Astrocyte of the hippocampus (primary cell): ENCODE results near the gene JMJD1C.

Experiments
- DNase-seq: peaks from one replicate; pipeline ENCODE4 v3.0.0; 2011; ENCODE audit warnings: low read depth, low spot score

Gene JMJD1C

DNA sequence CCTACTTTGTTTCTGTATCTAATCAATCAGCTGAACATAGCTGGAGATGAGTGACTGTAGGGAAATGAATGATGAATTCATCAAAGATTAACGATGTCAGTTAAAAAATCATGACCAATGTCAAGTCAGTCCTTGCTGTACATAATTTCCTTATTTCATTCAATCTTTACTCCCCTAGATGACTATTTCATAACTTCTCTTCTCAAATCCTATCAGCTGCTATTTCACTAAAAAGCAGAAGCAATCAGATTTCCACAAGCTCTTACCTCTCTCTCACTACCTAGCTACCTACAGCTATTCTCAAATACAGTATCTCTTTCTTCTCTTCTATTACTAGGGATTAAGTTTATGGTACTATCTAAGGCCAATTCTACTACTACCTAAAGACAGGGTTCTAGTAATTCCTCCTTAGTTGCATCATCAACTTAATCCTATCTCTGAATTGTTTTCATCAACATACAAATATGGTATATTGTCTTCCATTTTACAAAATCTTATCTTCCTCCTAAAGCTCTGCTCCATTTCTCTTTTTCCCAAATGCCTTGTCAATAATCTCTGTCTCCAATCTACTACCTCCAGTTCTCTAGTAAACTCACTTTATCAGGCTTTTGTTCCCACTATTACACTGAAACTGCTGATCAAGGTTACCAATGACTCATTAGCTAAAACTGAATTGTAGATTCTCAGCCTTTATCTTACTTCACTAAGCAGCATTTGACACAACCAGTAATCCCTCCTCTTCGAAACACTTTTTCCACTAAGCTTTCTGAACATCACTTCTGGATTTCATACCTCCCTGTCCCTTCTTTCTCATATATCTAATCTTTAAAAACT is 28.4 kb downstream of the JMJD1C start:
- DNase-seq: peak; percentile 42

DNA sequence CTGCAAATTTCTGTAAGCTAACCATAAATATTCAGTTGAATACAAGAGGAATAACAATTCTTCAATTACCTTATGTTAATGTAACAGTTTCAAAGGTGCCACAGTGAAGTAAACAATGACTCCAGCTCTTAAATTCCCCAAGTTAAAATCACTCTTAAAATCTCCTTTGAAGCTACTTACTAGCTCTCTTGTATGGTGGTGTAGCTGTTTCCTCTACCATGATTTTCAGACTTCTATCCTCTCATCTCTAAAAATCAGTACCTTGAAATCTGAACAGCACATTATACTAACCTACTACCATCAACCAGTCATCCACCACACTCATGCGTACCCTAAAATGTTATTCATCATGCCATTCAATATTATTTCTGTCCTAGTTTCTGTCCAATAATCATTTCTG is 29.6 kb downstream of the JMJD1C start:
- no peak for DNase-seq

DNA sequence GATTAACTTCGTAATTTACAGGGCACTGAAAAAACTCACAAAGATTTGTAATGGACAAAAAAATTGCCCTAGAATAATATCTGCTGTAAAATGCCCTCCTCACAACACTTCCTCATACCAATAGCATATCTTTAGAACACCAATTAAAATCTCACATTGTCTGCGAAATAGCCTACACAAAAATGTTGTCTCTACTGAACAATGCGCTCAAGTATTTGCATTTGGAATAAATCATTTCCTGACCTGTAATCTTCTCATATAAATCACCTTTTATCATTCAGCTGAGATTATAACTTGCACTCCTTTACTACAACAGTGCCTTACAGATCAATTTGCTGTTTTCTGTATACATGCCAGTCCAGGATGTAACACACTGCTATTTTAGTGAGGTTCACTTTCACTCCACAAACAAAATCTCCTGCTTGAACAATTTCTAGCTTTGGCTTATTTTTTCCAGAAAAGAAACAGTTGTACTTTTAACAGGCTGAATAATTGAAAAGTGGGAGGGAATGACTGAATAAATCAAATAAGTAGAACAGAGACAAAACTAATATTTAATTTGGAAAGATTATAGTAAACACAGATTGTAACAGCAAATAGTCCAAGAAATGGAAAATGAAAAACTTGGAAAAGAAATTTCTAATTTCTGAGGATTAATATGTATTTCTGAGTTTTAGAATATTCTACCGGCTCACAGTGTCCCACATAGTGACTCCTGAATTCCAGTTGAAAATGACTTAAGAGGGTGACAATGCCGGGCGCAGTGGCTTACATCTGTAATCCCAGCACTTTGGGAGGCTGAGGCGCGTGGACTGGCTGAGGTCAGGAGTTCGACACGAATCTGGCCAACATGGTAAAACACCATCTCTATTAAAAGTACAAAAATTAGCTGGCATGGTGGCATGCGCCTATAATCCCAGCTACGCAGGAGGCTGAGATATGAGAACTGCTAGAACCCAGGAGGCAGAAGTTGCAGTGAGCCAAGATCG is 30.6 kb downstream of the JMJD1C start:
- no peak for DNase-seq

DNA sequence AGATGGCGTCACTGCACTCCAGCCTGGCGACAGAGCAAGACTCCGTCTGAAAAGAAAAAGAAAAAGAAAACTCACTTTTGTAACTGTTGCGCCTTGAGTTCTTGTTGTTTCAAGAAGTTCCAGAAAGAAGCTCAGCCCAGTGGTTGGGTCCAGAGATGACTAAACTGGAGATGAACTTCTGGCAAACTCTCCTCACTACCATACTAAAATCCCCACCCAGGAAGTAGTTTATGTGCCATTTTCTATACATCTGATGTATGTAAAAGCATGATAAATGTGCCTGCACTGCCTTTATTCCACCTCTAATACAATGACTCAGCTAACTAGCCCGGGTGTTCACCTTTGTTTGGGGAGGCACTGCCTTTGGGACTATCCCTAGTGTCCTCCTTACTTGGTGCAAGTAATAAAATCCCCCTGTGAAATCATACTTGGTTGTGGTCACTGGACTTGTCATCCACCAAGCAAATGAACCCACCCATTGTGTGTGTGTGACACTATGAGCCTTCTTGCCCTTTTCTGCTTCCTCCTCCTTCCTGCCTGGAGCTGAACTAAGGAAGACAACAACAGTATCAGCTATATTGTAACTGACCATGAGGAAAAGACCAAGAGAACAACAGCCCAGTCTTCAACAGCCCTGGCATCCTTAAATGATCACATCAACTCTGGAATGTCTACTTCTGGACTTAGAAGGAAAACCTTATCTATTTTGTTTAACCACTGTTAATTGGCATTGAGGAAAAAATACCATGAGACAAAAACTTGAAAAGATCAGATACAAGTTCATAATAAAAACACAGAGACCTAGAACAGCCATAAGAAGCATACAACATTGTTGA is 33.6 kb downstream of the JMJD1C start:
- peak; percentile 25 for DNase-seq

DNA sequence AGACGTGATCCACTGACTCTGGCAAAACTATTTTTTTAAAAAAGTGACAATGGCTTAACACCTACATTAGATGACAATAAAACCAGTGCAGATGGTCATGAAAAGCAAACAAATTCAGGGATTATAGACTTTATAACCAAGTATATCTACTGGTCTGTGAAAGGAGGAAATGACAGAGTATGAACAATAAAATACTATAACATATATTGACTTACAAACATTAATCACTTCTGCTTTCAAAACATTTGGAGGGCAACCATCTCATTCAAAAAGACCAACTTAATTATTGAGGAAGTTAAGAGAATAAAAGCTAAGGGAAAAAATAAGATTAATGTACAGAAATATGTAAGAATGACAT is 34.8 kb downstream of the JMJD1C start:
- no peak for DNase-seq

DNA sequence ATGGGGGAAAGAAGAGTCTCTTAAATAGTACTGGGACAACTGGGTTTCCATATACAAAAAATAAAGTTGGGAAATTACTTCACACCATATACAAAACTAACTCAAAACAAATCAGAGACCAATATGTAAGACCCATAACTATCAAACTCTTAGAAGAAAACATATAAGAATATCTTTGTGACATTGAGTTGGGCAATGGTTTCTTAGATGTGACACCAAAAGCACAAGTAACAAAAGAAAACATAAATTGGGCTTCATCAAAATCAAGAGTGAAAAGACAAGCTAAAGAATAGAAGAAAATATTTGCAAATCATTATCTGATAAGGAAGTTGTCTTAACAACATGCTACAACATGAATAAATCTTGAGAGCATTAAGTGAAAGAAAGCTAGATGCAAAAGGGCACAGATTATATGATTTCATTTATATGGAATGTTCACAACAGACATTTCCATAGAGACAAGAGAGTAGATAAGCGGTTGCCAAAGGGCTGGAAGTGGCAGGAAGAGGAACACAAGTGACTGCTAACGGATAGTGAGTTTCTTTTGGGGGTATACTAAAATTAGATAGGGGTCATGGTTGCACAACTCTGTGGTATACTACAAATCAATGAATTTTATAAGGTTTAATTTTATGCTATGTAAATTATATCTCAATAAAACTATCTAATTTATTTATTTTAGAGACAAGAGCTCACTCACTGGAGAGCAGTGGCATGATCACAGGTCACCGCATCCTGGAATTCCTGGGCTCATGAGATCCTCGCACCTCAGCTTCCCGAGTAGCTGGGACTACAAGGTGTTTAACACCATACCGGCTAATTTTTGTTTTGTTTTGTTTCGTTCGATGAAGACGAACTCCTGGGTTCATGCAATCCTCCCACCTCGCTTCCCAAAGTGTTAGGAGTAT is 35.4 kb downstream of the JMJD1C start:
- DNase-seq: peak; percentile 46

- no peak for DNase-seq
These were observed 36.5 kb downstream of the JMJD1C start for GRCh38 chr10:63429281-63429680.

DNA sequence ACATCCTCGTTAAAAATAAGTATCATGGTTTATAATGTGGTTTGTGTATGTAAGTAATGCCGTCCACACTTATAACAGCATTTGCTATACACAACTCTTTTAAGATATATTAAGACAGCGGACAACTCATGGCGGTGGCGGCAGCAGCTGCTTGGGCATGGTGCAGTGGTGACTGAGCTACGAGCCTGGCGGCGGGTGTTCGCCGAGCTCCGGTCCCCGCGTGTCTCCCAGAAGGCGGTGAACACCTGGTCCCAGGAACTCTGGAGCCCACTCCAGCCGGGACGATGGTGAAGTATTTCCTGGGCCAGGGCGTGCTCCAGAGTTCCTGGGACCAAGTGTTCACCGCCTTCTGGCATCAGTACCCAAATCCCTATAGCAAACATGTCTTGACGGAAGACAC is 38.8 kb downstream of the JMJD1C start:
- DNase-seq: no peak

DNA sequence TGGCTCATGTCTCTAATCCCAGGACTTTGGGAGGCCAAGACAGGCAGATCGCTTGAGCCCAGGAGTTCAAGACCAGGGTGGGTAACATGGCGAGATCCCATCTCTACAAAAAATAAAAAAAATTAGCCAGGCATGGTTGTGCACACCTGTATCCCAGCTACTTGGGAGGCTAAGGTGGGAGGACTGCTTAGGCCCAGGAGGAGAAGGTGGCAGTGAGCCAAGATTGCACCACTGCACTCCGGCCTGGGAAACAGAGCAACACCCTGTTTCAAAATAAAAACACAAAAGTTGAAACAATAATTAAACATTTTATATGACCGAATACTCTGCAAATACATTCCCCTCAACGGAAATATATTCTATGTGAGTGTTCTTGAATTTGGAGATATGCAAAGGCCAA is 40.3 kb downstream of the JMJD1C start:
- DNase-seq: no peak

GRCh38 chr10:63424576-63424975 is 41.2 kb downstream of the JMJD1C start:
- no peak for DNase-seq

DNA sequence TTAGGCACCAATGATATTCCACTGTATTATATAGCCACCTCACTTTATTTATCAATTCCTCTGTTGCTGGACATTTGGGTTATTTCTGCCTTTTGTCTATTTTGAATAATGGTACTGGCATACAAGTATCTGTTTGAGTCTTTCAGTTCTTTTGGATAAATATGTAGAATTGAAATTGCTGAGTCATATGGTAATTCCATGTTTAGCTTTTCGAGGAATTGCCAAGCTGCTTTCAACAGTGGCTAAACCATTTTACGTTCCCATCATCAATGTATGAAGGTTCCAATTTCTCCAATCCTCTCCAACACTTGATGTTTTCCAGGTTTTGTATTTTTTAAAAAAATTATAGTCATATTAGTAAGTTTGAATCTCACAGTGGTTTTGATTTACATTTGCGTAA is 42.3 kb downstream of the JMJD1C start:
- DNase-seq: no peak

GRCh38 chr10:63421591-63421990 is 44.2 kb downstream of the JMJD1C start:
- no peak for DNase-seq

GRCh38 chr10:63416376-63416775 is 49.4 kb downstream of the JMJD1C start:
- no peak for DNase-seq

DNA sequence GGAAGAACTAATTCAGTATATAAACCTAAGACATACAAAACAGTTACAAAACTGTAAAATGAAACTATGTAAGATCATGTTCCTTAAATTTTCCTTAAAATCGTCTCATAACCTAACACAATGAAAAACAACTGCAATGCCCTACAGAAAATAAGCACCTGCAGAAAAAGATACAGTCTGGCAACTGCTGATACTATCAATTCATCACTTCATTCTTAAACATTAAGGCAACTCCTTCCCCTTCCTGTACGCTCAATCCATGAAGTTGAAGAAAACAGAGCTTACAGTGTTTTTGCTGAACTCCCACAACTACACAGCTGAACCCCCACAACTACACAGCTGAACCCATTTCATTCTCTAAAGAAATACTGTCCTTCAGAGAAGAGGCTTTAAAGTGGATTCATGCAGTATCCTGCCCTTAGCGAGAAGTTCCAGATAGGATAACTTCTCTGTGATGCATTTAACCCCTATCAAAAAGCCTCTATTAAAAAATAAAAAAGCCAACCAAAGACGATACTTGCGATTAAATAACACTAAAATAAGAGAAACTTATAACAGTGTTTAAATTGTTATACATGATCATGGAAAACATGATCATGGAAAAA is 50.0 kb downstream of the JMJD1C start:
- no peak for DNase-seq

DNA sequence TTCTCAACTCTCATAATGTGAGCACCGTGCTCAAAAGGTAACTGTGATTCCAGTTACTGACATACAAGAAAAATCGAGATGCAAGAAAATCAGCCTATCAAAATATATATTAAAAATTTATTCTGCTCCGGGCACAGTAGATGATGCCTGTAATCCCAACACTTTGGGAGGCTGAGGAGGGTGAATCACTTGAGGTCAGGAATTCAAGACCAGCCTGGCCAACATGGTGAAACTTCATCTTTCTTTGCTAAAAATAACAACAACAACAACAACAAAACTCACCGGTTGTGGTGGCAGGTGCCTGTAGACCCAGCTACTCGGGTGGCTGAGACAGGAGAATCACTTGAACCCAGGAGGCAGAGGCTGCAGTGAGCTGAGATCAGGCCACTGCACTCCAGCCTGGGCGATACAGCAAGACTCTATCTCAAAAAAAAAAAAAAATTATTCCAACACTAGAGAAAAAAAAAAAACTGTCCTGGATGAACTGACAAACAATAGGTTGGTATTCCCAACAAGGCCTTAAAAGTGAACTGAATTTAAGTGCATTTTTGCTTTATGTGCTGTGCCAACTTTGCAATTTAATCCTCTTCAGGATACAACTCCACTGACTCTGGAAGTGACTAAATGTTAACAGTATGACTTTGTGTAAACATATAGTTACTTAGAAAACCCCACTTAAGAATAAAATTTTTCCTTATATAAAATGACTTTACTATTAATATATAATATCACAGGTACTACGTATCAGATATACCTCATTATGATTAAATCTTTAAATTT is 51.1 kb downstream of the JMJD1C start:
- no peak for DNase-seq

- no peak for DNase-seq
These were observed 52.3 kb downstream of the JMJD1C start for GRCh38 chr10:63413429-63413828.

- DNase-seq: no peak
These were observed 53.5 kb downstream of the JMJD1C start for GRCh38 chr10:63412304-63412703.

- no peak for DNase-seq
These were observed 55.1 kb downstream of the JMJD1C start for GRCh38 chr10:63410633-63411032.

- peak; percentile 50 for DNase-seq
These were observed 56.2 kb downstream of the JMJD1C start for GRCh38 chr10:63409465-63410027.
